Left ventricle myocardium inferior (tissue), 1 donor: Measurements from ENCODE around the gene GNG13. TPM values are rescaled to one million over a fixed set of nuclear protein-coding genes. Genes with fewer than 3 reads are reported as not detected.

Source experiments
- DNase-seq: peaks from one replicate; pipeline ENCODE4 v3.0.0-alpha.2; 2020
- H3K27ac ChIP-seq: fragments of 200-600 bp; replicated peaks from 2 replicates; pipeline ENCODE4 v1.8.0; 2021
- H3K27me3 ChIP-seq: fragments of 200-600 bp; 2 replicates; pipeline ENCODE4 v1.8.0; 2021; ENCODE audit warnings: low read depth
- H3K36me3 ChIP-seq: fragments of 200-600 bp; 2 replicates; pipeline ENCODE4 v1.8.0; 2021
- H3K4me1 ChIP-seq: fragments of 200-600 bp; 2 replicates; pipeline ENCODE4 v1.8.0; 2021
- H3K4me3 ChIP-seq: fragments of 200-600 bp; 2 replicates; pipeline ENCODE4 v1.8.0; 2021; ENCODE audit warnings: mild to moderate bottlenecking, moderate library complexity
- H3K9me3 ChIP-seq: fragments of 200-600 bp; replicated peaks from 2 replicates; pipeline ENCODE4 v1.8.0; 2021
- intact Hi-C: fragments of 100-400 bp; cut with micrococcal nuclease; formaldehyde crosslinking; loops from one replicate; pipeline ENCODE4 v1.11.0; 2022
- total RNA-seq: library from RNA; stranded (reverse); fragmentation: NEBNext Ultra II Directional; extraction: Animal tissue kit (Norgen Biotek cat#: 25700); gene quantifications from one replicate; pipeline ENCODE4 v1.2.1, GENCODE V29; 2021
- TF ChIP-seq, protein P1 (sequence below): fragments of 200-600 bp; IDR thresholded peaks from 2 replicates; pipeline ENCODE4 v1.8.0; 2021; ENCODE audit warnings: antibody characterized with exemption, mild to moderate bottlenecking, borderline replicate concordance
- donor health status: DM: no; HTN: yes; CAD: no; lungs with severe emphysema.

Gene GNG13
- total RNA-seq, 1 donor from 2014 or later, result not detected

- Histone ChIP-seq H3K27me3 (peaks cover 63% of the 10 kb centered on the region), H3K9me3 (peaks cover 20% of the 10 kb centered on the region), H3K27ac (no peak overlapping the region), H3K4me1 (no peaks in the 10 kb centered on the region), H3K4me3 (no peak overlapping the region), H3K36me3 (no peaks in the 10 kb centered on the region)
- TF ChIP-seq, protein P1, sequence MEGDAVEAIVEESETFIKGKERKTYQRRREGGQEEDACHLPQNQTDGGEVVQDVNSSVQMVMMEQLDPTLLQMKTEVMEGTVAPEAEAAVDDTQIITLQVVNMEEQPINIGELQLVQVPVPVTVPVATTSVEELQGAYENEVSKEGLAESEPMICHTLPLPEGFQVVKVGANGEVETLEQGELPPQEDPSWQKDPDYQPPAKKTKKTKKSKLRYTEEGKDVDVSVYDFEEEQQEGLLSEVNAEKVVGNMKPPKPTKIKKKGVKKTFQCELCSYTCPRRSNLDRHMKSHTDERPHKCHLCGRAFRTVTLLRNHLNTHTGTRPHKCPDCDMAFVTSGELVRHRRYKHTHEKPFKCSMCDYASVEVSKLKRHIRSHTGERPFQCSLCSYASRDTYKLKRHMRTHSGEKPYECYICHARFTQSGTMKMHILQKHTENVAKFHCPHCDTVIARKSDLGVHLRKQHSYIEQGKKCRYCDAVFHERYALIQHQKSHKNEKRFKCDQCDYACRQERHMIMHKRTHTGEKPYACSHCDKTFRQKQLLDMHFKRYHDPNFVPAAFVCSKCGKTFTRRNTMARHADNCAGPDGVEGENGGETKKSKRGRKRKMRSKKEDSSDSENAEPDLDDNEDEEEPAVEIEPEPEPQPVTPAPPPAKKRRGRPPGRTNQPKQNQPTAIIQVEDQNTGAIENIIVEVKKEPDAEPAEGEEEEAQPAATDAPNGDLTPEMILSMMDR, result no peak
- no peak for DNase-seq
- intact Hi-C loops, result loop anchor here (10.0 kb wide), 1 partner anchor 205 kb away; no protein-coding TSS in a partner anchor
Measured at GRCh38 chr16:830107-830870, 29.8 kb upstream of the GNG13 start.

DNA sequence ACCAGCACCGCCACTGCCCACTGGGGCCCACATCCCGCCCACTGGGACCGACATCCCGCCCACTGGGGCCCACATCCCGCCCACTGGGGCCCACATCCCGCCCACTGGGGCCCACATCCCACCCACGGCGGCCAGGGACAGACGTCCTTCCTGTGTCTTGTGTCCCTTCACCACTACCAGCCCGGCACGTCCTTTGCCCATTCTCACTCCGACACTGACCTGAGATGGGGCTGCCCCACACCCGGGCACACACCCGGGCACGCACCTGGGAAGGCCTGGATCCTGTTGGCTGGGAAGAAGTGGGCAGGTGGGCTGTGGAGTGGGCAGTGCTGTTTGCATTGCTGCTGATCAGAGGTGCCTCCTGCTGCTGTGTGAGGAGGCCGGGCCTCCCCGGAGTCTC is 28.4 kb upstream of the GNG13 start:
- intact Hi-C loops, result no loop called here
- H3K27me3 ChIP-seq, result peaks cover 77% of the 10 kb centered on the region
- no peak overlapping the region for H3K4me3 ChIP-seq
- TF ChIP-seq, protein P1, result no peak
- H3K27ac ChIP-seq, result no peak overlapping the region
- DNase-seq, result no peak
- H3K9me3 ChIP-seq, result peaks cover 6% of the 10 kb centered on the region
- H3K4me1 ChIP-seq, result no peaks in the 10 kb centered on the region
- no peaks in the 10 kb centered on the region for H3K36me3 ChIP-seq

- H3K36me3 ChIP-seq, result no peaks in the 10 kb centered on the region
- H3K4me3 ChIP-seq, result no peak overlapping the region
- no peaks in the 10 kb centered on the region for H3K9me3 ChIP-seq
- TF ChIP-seq, protein P1, result no peak
- no peak for DNase-seq
- H3K27me3 ChIP-seq, result peaks cover 83% of the 10 kb centered on the region
- intact Hi-C loops, result no loop called here
- no peak overlapping the region for H3K27ac ChIP-seq
- no peaks in the 10 kb centered on the region for H3K4me1 ChIP-seq
Measured at GRCh38 chr16:827513-827912, 27.0 kb upstream of the GNG13 start.

DNA sequence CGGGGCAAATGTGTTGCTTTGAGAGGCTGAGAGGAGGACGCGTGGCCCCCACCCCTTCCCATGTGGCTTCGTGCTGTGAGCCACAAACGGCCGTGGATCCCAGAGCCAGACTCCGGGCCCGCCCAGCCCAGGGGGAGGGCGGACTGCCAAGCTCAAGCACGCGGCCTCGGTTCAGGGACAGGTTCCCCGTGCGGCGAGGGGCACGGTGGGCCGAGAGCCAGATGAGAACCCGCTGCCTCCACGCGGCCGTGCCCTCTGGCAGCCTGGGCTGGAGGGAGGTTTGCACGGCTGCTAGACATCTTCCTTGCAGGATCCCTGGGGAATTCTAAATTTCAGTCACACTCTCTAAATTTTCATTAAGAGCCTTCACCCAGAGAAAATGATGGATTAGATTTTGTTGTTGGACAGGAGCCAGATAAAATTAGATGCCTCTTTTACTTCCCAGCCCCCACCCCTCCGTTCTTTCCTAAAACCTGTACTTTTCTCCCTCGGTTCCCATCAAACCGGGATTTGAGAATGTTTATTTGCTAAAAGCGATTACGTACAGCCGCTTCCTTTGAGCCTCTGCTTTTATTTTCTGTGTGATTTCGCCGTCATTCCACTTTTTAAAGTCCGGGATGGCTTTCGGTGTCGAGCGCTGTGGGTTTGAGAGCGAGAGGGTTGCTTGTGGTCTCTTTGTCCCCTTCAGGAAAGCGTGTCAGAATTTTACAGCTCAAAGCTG is 25.0 kb upstream of the GNG13 start:
- TF ChIP-seq, protein P1, result no peak
- no peak for DNase-seq
- Histone ChIP-seq H3K27me3 (peaks cover 82% of the 10 kb centered on the region), H3K27ac (no peak overlapping the region), H3K36me3 (no peaks in the 10 kb centered on the region), H3K9me3 (no peaks in the 10 kb centered on the region), H3K4me1 (no peaks in the 10 kb centered on the region), H3K4me3 (no peak overlapping the region)
- intact Hi-C loops, result no loop called here

GRCh38 chr16:824601-825000 is 24.1 kb upstream of the GNG13 start:
- Histone ChIP-seq H3K36me3 (no peaks in the 10 kb centered on the region), H3K27ac (no peak overlapping the region), H3K9me3 (no peaks in the 10 kb centered on the region), H3K27me3 (peaks cover 86% of the 10 kb centered on the region), H3K4me1 (no peaks in the 10 kb centered on the region), H3K4me3 (no peak overlapping the region)
- DNase-seq, result no peak
- intact Hi-C loops, result no loop called here
- TF ChIP-seq, protein P1, result no peak
